Activated CD8-positive, alpha-beta memory T cell treated with anti-CD3 and anti-CD28 coated beads for 1 hour (primary cell): ENCODE measurements around the gene TBXAS1.

Experiments
- DNase-seq, 2 donors: peaks; one replicate each; pipeline ENCODE4 v3.0.0-alpha.2; 2020; ENCODE audit warnings: low read depth in 1 of 2; ENCODE audit errors: extremely low read depth in 1 of 2

Gene TBXAS1

GRCh38 chr7:139974179-139974811 lies 145.2 kb downstream of the TBXAS1 start:
- DNase-seq, result no peak

- DNase-seq, result no peak
These were observed 147.2 kb downstream of the TBXAS1 start for GRCh38 chr7:139976055-139976837.

- no peak for DNase-seq
These were observed 148.0 kb downstream of the TBXAS1 start for GRCh38 chr7:139976838-139977656.

- DNase-seq, result no peak
These were observed 152.4 kb downstream of the TBXAS1 start for GRCh38 chr7:139981511-139981895.

GRCh38 chr7:139982927-139983920 lies 154.2 kb downstream of the TBXAS1 start:
- DNase-seq, result no peak

- DNase-seq, result no peak
These were observed 155.8 kb downstream of the TBXAS1 start for GRCh38 chr7:139984642-139985539.

GRCh38 chr7:139985811-139986210 lies 156.7 kb downstream of the TBXAS1 start:
- DNase-seq, result no peak

- DNase-seq, result no peak
These were observed 158.8 kb downstream of the TBXAS1 start for GRCh38 chr7:139987691-139988516.

- DNase-seq, result no peak
These were observed 160.5 kb downstream of the TBXAS1 start for GRCh38 chr7:139989366-139990141.

- DNase-seq, result no peak
These were observed 161.1 kb downstream of the TBXAS1 start for GRCh38 chr7:139990142-139990535.

- no peak for DNase-seq
These were observed 161.7 kb downstream of the TBXAS1 start for GRCh38 chr7:139990571-139991268.

GRCh38 chr7:139991269-139991666 lies 162.2 kb downstream of the TBXAS1 start:
- DNase-seq, result no peak

GRCh38 chr7:139991911-139992310 lies 162.8 kb downstream of the TBXAS1 start:
- DNase-seq, result no peak

- DNase-seq, result no peak
These were observed 163.4 kb downstream of the TBXAS1 start for GRCh38 chr7:139992353-139993044.

GRCh38 chr7:139993169-139993568 lies 164.1 kb downstream of the TBXAS1 start:
- no peak for DNase-seq

- DNase-seq, result no peak
These were observed 164.5 kb downstream of the TBXAS1 start for GRCh38 chr7:139993592-139993991.

- no peak for DNase-seq
These were observed 165.3 kb downstream of the TBXAS1 start for GRCh38 chr7:139994356-139994755.
